ENCODE results near the gene NPEPL1. TPM values are rescaled to one million over a fixed set of nuclear protein-coding genes. Genes with fewer than 3 reads are reported as not detected.

Gene NPEPL1
- total and polyA plus RNA-seq, 2 donors (not counting 3 experiments of a cell fraction or from before 2014, with no cell fraction given), result 22.5 to 40.8 TPM

DNA sequence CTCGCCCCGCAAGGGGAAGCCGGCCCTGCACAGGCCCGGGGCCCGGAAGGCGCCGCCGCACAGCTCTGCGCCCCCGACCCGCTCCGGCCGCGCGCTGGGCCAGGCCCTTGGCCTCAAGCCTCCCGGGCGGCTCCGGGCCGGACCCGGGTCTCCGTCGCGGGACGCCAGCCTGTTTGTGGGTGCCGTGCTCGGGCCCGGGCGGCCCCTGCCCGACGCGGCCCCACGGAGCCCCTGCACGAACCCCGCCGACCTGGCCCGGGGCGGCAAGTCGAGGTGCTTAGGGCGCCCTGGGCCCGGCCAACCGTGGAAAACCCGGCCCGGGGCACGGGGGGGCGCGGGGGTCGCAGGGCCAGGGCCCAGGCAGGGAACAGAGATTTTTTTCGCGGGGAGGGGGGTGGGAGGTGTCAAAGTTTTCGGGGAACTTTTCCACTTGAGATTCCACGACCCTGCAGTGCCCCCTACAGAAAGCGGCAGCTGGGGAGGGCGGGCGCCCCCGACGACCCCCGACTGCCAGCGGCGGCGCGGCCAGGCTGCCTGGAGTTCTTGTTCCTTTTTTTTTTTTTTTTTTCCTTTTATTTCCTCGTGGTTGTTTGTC, 42.3 kb upstream of the NPEPL1 start:
- ChIA-PET CTCF (interaction anchor here (1.0 to 3.5 kb wide), 18 partner anchors 9 to 571 kb away, joined by 3 to 71 read pairs (median 4); no protein-coding TSS in a partner anchor), POLR2A (no interaction called here)
- no peaks in the 10 kb centered on the region for H3K9me1 ChIP-seq (replicated peaks; ENCODE audit: control insufficient read depth, extremely low read depth, insufficient read depth, low read length)
- DNase-seq (ENCODE audit: low read depth, low spot score) (no peak), FAIRE-seq (no peak)
- H3K9ac ChIP-seq (replicated peaks; ENCODE audit: extremely low read depth, insufficient read depth, low read length), result peak overlapping the region; percentile 96
- peak overlapping the region; percentile 93 for H2AFZ ChIP-seq (ENCODE audit: low read depth, low read length)
- H3K36me3 ChIP-seq (ENCODE audit: control insufficient read depth in 2 of 2, extremely low read depth in 1 of 2, insufficient read depth in 2 of 2, low read length in 2 of 2), result peaks cover 0 to under 1% of the 10 kb centered on the region in 2 experiments
- peak overlapping the region; percentile 19 to 93 (median 86) for H3K4me3 ChIP-seq (replicated peaks in 1 of 3; ENCODE audit: insufficient read depth in 1 of 3, low read depth in 1 of 3, low read length in 3 of 3)
- peak overlapping the region; percentile 97 for H3K4me2 ChIP-seq (ENCODE audit: insufficient read depth, low read length)
- H3K79me2 ChIP-seq (ENCODE audit: control insufficient read depth, insufficient read depth, low read length), result peaks cover 42% of the 10 kb centered on the region
- H3K27me3 ChIP-seq (ENCODE audit: control insufficient read depth in 2 of 2, insufficient read depth in 2 of 2, low read length in 2 of 2), result no peaks in the 10 kb centered on the region
- dilution Hi-C loops (cut with MboI; ENCODE audit: extremely low pct_ligation_motif_present, low sequenced_read_pairs), result loop anchor here (25.0 kb wide), 1 partner anchor 413 kb away; the partner anchor contains the start of gene ANKRD60
- TF ChIP-seq, protein P1, sequence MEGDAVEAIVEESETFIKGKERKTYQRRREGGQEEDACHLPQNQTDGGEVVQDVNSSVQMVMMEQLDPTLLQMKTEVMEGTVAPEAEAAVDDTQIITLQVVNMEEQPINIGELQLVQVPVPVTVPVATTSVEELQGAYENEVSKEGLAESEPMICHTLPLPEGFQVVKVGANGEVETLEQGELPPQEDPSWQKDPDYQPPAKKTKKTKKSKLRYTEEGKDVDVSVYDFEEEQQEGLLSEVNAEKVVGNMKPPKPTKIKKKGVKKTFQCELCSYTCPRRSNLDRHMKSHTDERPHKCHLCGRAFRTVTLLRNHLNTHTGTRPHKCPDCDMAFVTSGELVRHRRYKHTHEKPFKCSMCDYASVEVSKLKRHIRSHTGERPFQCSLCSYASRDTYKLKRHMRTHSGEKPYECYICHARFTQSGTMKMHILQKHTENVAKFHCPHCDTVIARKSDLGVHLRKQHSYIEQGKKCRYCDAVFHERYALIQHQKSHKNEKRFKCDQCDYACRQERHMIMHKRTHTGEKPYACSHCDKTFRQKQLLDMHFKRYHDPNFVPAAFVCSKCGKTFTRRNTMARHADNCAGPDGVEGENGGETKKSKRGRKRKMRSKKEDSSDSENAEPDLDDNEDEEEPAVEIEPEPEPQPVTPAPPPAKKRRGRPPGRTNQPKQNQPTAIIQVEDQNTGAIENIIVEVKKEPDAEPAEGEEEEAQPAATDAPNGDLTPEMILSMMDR (IDR thresholded peaks at IDR 0.05; ENCODE audit: extremely low read depth in 1 of 2, insufficient read depth in 1 of 2, low read depth in 1 of 2, low read length in 2 of 2), result no peak
- no peak for TF ChIP-seq JUN (IDR thresholded peaks at IDR 0.05; ENCODE audit: borderline replicate concordance, insufficient read depth, insufficient read length, low read depth)
- no peak for TF ChIP-seq FOS (IDR thresholded peaks at IDR 0.05; ENCODE audit: borderline replicate concordance, insufficient read depth, low read length)
- H3K9me3 ChIP-seq (replicated peaks; ENCODE audit: control insufficient read depth, insufficient read depth, low read length), result no peaks in the 10 kb centered on the region
- intact Hi-C loops (cut with micrococcal nuclease), result loop anchor here (1.0 to 10.0 kb wide), 5 partner anchors 98 to 365 kb away; partner anchors contain the start of genes GNAS, GNAS-AS1 and TUBB1
- BruUV-seq (replicated peaks), result no TSS peak
- H3K4me1 ChIP-seq (ENCODE audit: control insufficient read depth, extremely low read depth, insufficient read depth, low read length), result peaks cover 34% of the 10 kb centered on the region
- H3K27ac ChIP-seq (ENCODE audit: insufficient read depth, low read depth, low read length), result peak overlapping the region; percentile 81
- H4K20me1 ChIP-seq (replicated peaks; ENCODE audit: control insufficient read depth, extremely low read depth, insufficient read depth, low read length), result no peaks in the 10 kb centered on the region

Data from endothelial cell of umbilical vein (primary cell).